Measurements from ENCODE around the gene GLT1D1.

DNA sequence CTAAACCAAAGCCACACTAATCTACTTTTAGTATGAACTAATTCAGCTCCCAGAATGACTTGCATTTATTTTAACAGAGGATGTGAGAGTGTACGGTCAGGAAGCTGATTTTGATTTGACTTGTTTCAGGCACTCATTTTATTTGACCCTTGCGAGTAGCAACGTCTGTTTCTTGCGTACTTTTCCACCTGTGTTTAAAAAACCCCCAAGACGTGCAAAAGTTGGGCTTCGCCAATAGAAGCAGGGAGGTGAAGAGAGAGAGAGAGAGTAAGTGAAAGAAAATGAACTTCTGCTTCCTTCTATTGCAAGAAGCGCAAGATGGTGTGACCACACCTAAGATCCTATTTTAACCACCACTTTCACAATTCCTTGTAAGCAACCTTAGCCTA, 22.8 kb upstream of the GLT1D1 start:
- TF ChIP-seq, protein P1, sequence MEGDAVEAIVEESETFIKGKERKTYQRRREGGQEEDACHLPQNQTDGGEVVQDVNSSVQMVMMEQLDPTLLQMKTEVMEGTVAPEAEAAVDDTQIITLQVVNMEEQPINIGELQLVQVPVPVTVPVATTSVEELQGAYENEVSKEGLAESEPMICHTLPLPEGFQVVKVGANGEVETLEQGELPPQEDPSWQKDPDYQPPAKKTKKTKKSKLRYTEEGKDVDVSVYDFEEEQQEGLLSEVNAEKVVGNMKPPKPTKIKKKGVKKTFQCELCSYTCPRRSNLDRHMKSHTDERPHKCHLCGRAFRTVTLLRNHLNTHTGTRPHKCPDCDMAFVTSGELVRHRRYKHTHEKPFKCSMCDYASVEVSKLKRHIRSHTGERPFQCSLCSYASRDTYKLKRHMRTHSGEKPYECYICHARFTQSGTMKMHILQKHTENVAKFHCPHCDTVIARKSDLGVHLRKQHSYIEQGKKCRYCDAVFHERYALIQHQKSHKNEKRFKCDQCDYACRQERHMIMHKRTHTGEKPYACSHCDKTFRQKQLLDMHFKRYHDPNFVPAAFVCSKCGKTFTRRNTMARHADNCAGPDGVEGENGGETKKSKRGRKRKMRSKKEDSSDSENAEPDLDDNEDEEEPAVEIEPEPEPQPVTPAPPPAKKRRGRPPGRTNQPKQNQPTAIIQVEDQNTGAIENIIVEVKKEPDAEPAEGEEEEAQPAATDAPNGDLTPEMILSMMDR (IDR thresholded peaks at IDR 0.05) = no peak
- no peak for TF ChIP-seq POLR2AphosphoS5 (IDR thresholded peaks at IDR 0.05)
- no peak for TF ChIP-seq POLR2A (IDR thresholded peaks at IDR 0.05)

All from transverse colon (tissue), 4 donors.